ENCODE results near the gene SEPTIN8.
A peak's percentile ranks its signal among the peaks of the same experiment; 100 is the strongest.

Gene SEPTIN8

DNA sequence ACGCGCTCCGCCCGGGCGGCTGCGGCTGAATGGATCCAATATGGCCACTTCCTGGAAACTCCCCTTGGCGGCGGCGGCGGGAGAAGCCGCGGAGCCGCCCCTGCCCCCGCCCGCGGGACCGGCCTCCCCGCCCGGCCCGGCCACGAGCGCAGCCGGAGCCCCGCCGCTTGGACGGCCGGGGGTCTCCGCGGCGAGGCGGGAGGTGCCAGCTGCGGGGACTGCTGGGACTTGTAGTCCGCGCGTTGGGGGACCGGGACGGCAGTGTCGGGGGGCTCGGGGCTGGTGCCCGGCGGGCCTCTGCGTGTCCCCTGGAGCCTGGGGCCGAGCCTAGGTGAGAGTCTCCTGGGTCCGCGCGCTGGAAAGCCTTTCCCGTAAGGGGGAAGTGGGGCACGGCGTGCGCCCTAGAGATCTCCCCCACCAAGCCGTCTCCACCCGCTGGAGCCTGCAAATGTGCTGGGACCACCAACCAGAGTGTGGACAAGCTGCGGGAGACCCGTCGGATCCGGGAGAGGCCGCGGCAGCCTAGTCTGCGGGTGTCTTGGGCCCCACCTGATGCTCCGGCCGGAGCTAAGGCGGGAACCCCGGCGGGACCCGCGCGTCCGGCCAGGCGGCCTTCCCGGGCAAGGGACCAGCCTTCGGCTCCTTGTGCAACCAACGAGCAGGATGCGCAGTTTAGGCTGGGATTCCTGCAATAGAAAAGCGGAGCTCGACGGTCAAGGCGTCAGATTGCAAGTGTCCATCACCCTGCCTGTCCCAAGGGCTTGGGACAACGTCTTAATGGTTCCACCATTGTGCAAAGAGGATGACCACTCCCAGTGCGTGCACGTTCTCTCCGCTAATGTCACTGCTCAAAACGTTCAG is at the start of gene SEPTIN8:
Gene SEPTIN8 (minus strand): TSS at position 31 of the 861 bp plus-strand sequence. CDS start 102 bp downstream, outside the sequence.
- no peak for FAIRE-seq

- no peak for FAIRE-seq
Observed at GRCh38 chr5:132826424-132827082, 49.5 kb upstream of the SEPTIN8 start.

DNA sequence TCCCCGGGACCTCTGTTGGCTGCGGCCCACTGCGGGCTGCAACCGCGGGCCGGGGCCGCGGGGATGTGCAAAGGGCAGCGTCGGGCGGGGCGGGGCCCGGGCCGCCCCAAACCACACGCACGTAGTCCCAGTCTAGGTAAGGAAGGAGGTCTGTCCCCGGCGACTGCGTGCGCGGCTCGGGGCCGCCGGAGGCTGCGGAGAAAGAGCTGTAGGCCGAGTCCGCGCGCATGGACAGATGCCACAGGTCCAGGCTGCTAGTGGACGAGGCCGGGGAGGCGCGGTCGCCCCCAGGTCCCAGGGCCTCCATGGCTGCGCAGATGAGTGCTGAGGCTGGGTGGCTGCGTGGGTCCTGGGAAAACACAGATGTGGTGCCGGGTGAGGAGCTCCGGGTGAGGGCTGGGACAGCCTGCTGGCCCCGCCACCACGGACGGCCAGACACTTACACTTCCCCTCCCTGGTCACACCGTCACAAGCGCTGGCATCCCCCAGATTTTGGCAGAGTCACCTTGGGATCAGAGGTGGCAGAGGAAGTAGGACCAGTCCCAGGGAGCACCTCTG is 48.9 kb upstream of the SEPTIN8 start:
- FAIRE-seq = no peak

- no peak for FAIRE-seq
Observed at GRCh38 chr5:132825033-132825833, 48.2 kb upstream of the SEPTIN8 start.

DNA sequence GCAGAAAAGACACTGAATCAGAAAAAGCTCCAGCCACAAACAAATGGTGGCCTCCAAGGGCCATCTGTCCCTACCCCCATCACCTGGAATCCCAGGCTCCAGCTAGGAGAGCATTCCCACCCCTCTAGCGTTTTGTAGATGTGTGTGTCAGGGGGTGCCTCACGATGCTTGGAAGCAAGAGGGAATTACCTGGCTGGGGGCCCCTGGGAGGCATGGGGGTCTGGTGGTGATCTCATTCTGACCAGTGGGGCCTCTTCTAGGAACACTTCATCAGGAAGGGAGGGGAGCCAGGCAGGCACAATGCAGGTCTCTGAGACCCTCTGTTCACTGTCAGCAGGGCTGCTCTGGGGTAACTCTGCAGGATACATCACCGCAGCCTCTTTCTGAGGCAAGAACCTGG is 47.4 kb upstream of the SEPTIN8 start:
- FAIRE-seq = no peak

DNA sequence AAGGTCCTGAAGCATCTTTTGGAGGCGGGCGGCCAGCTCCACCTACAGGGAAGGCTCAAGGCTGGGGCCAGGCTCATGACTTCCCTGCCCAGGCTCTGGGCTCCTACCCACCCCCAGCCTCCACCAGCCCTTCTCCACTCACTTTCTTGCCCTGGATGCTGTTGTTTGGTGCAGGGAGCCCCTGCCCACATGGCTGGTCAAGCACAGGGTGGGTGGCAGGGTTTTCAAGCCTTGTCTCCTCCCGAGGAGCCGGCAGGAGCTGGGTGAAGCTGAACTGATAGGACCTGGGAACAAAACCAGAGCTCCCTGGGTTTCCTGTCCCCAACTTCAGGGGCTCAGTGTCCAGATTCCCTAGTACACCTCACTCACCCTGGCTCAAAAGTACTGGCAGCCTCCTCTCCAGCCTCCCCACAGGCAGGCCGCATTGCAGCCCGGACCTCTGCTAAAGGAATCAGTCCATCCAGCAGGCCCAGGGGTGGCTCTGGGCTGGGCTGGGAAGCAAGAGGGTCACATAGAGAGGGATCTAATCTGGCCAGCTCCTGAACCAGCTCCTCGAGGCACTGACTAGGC is 46.5 kb upstream of the SEPTIN8 start:
- no peak for FAIRE-seq

DNA sequence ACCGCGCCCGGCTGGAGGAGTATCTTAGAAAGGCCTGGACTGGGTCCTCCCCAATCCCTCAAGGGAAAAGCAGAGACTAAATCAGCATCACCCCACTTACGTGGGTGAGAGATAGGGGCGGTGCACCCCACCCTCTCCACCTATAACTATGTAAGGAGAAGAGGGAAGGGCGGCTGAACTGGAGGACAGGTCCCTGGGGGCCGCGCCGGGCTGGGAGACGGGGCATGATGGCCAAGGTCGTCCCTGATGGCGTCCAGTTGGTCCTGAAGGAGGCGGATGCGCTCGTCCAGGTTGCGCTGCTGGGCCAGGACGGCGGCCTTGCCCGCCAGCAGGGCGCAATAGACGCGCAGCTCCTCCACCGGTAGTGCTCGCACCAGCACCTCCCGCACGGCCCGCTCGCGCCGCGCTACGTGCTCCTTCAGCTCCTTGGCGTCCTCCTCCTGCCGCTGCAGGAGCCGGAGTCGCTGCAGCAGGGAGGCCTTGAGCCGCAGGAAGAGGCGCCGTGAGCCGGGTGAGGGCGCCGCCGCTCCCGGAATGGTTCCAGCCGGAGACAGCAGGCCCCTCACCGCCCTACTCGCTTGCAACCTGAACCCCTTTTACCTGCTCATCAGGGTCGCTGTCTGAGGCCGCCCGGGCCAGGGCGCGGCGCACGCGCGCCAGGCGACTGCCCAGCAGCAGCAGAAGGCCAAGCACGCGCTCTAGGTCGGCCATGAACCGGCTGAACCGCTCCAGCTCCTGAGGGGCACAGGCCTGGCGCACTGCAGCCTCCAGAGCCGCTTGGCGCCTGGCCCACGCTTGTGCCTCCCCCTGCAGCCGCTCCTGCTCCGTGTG is 45.8 kb upstream of the SEPTIN8 start:
- FAIRE-seq = no peak

- FAIRE-seq = no peak
Observed at GRCh38 chr5:132821791-132822190, 44.8 kb upstream of the SEPTIN8 start.

- FAIRE-seq = no peak
Observed at GRCh38 chr5:132821350-132821749, 44.3 kb upstream of the SEPTIN8 start.

DNA sequence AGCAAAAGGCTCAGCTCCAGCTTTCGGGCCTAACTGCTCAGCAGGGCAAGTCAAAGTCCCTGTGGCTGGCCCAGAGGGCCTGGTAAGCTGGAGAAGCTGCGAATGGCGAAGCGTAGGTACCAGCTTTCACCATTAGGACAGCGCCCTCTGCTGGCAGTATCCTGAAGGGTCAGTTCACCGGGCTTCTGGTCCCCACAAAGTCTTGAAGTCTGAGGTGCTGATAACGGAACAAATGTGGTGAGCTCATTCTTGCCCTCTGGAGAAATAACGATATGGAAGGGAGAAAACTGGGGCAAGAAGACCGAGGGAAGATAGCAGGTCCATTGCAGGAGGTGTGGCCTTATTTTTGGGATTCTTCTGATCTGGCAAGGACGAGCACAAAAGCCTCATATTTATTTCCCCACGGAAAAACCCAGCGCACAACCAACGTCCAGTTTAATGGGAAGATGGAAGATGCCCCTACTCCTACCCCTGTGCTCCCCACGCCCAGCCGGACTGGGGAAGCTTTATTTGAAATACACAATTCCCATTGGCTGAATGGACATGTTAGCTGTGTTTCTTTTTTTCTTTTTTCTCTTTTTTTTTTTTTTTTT is 43.2 kb upstream of the SEPTIN8 start:
- FAIRE-seq = peak; percentile 75

DNA sequence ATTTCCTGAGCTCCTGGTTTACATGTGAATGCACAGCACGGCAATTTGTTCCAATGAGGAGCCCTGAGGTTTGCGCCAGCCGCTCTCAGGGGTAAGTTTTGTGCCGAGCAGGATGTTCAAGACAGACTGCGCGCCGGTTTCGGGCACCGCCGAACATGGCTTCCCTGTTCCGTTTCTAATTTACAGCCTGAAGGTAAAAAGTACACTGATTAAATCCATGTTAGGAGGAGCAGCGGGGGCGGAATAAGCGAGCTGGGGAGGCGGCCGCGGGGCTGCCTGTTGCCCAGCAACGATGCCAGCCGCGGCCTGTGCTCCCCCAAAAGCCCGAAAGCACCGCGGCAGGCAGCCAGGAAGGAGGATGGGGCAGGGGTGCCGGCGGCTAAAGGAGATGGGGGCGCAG is 42.4 kb upstream of the SEPTIN8 start:
- FAIRE-seq = no peak

DNA sequence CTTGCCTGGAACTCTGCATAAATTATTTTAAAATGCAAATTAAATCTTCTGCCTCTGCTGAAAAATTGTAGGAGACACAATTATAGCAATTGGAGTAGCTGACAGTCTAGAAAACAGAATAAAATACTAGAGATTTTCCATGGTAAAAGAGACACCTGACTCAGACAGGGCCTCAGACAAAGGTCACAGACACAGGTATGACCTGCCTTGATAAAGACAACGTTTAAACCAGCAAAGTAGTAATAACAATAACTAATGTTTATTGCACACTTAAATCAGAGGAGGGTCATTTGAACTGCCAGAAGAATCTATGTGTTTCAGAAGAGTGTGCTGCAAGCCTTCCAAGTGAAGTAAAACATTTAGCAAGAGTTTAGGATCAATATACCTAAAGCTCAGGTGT is 40.0 kb upstream of the SEPTIN8 start:
- FAIRE-seq = no peak

DNA sequence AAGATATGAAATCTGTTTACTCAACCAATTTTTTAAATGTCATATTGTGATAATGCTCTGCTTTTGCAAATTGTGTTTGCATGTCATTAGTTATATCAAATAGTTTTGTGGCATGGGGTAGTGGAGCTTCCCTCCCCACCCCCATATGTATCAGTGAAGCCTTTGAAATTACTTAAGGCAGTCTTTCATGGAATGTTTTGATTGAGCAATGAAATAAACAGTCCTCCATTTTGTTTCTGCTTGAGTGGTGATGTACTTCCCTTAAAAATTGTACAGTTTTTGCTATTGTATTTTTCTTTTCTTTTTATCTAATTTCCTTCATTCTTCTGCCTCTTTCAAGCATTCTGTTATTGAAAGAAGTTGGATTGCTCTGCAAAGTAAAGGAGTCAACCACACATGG is 39.5 kb upstream of the SEPTIN8 start:
- FAIRE-seq = no peak

DNA sequence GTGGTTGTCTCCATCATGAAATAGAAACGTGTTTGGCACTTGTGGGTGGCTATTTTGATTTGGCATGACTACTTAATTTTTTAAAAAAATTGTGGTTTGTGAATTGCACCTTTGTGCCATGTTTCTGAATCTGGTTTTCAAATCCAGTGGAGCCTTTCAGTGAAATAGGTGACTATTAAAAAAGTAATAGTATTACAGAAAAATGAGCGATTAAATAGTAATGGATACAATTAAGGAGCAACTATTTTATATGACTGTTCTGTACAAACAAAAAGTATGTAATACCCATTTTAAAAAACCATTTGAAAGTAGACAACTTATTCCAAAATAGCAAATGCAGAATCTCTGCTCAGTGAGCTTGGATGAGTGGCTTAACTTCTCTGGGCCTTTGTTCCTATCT is 39.0 kb upstream of the SEPTIN8 start:
- no peak for FAIRE-seq

- no peak for FAIRE-seq
Observed at GRCh38 chr5:132815454-132815853, 38.4 kb upstream of the SEPTIN8 start.

DNA sequence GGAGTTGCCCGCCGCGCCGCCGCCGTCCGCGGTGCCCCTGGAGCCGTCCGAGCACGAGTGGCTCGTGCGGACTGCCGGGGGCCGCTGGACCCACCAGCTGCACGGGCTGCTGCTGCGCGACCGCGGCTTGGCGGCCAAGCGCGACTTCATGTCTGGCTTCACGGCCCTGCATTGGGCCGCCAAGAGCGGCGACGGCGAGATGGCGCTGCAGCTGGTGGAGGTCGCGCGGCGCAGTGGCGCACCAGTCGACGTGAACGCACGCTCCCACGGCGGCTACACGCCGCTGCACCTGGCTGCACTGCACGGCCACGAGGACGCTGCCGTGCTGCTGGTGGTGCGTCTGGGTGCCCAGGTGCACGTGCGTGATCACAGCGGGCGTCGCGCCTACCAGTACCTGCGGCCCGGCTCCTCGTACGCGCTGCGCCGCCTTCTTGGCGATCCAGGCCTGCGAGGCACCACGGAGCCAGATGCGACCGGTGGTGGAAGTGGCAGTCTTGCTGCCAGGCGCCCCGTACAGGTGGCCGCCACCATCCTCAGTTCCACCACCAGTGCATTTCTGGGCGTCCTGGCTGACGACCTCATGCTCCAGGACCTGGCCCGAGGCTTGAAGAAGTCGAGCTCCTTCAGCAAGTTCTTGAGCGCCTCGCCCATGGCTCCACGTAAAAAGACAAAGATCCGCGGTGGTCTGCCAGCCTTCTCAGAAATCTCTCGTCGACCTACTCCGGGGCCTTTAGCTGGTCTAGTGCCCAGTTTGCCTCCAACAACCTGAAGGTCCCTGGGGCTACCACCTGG is 37.7 kb upstream of the SEPTIN8 start:
- FAIRE-seq = no peak

DNA sequence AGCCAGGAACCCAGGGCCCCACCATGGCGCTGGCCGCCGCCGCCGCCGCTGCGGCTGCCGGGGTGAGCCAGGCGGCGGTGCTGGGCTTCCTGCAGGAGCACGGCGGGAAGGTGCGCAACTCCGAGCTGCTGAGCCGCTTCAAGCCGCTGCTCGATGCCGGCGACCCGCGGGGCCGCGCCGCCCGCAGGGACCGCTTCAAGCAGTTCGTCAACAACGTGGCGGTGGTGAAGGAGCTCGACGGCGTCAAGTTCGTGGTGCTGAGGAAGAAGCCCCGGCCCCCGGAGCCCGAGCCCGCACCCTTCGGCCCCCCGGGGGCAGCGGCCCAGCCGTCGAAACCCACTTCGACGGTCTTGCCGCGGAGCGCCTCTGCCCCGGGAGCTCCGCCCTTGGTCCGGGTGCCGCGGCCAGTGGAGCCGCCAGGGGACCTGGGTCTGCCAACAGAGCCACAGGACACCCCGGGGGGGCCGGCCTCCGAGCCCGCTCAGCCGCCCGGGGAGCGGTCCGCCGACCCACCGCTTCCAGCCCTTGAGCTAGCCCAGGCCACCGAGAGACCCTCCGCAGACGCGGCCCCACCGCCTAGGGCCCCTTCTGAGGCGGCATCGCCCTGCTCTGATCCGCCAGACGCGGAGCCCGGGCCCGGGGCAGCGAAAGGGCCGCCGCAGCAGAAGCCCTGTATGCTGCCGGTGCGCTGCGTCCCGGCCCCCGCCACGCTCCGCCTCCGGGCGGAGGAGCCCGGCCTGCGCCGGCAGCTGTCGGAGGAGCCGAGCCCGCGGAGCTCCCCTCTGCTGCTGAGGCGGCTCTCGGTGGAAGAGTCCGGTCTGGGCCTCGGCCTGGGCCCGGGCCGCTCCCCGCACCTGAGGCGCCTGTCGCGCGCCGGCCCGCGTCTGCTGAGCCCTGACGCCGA is 36.8 kb upstream of the SEPTIN8 start:
- FAIRE-seq = no peak

- peak; percentile 96 for FAIRE-seq
Observed at GRCh38 chr5:132812781-132813598, 36.0 kb upstream of the SEPTIN8 start, which contains the start of gene SOWAHA. Gene SOWAHA, plus strand, starts transcription at chr5:132813302. Its CDS starts 320 bp downstream, at chr5:132813622.
